HG03354 (cell line): ENCODE data around the gene TMEM50A.
"Not testable (repeated sequence)": the region's sequence is repeated elsewhere in the genome, so short reads cannot be mapped to it uniquely, and the experiment has no call there.

ENCODE experiments used
- ATAC-seq: cut with Tn5 transposase; IDR thresholded peaks from one replicate; pipeline ENCODE4 v1.9.1; 2021; ENCODE audit warnings: mild to moderate bottlenecking; ENCODE audit not compliant: unreplicated experiment, poor library complexity, severe bottlenecking

Gene TMEM50A

DNA sequence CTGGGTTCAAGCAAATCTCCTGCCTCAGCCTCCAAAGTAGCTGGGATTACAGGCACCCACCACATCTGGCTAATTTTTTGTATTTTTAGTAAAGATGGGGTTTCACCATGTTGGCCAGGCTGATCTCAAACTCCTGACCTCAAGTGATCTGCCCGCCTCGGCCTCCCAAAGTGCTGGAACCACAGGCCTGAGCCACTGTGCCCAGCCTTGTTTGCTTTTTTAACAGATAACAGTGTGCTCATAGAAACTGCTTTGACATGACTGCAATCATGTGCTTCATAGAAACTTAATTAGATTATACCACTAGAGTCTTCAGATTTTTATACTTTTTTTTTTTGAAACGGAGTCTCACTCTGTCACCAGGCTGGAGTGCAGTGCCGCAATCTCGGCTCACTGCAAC, 8.8 kb upstream of the TMEM50A start:
- not testable (repeated sequence) for ATAC-seq

DNA sequence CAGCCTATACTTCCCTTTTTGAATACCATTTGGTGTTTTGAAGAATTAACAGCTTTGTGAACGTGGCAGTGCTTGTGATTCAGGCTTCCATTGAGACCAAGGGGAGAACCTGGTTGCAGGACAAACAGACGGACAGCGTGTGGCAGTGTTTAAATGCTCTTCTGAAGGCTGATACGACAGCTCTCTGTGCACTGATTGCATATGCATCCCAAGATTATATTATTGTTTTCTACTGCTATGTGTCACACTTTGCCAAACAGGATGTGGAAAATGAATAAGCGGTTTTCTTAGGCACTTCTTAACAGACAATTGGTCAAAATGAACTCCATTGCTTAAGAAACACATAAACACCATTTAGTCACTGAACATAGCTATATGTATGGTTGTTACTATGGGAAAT, 8.2 kb upstream of the TMEM50A start:
- not testable (repeated sequence) for ATAC-seq

DNA sequence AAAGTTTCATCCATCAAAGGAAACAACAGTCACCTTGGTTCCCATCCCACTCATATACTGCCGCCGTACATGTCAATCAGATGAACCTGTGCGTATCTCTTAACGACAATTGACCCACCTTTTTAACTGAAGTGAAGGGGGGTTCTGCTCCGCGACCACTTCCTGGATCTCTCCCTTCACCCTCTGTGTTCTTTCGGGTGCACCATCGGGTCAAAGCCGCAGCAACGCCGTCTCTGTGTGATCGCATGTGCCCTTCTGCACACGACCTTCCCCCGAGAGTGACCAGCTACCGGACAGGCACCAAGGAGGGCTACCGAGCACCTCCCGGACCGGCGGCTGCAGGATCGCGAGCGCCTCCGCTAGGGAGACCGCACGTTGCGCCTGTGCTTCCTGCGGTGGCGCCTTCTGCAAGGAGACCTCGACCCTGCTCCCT, 1.2 kb upstream of the TMEM50A start:
- ATAC-seq: not testable (repeated sequence)

DNA sequence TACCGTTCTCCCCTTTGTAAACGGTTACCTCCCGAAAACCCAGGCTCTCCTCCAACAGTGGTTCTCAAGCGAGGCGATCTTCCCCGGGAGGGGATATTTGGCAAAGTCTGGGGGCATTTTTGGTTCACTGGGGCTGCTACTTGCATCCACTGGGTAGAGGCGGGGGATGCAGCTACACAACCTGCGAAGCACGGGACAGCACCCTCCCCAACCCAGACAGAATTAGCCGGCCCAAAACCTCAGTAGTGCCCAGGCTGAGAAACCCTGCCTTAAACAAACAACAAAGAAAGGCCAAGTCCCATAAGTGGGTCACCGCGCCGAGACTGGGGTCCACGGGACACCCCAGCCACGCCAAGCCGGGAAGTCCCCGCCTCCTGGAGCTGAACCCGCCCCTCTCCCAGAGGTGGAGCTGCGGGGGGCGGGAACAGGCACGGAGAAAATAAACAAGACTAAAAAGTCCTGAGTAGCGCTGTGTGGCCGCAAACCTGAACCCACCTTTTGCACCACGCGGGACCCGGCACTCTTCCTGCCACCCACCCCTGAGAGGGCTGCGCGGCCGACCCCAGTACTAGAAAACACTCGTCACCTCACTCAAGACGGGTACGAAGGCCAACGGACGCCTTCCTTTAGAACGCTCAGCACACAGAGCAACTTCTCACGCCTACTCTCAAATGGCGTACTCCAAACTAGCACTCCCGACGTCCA, 499 bp upstream of the TMEM50A start:
- ATAC-seq: peak; percentile 42

DNA sequence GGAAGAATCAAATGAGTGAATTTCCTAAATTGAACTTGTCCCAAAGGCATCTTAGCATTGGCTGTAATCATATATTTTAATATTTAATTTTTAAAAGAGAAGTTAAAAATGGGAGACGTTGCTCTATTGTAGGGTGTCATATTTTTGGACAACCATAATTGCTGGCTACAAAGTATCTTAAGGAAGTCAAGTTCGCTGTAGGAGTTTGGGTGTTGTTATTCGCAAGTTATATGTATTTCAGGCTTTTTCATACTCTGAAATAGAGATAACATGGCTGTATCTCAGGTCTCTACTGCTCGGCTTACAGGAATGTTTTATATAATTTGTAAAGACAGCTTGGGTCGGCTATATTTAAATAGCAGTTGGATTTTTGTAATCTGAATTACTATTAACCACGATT, 852 bp downstream of the TMEM50A start:
- ATAC-seq: no peak

DNA sequence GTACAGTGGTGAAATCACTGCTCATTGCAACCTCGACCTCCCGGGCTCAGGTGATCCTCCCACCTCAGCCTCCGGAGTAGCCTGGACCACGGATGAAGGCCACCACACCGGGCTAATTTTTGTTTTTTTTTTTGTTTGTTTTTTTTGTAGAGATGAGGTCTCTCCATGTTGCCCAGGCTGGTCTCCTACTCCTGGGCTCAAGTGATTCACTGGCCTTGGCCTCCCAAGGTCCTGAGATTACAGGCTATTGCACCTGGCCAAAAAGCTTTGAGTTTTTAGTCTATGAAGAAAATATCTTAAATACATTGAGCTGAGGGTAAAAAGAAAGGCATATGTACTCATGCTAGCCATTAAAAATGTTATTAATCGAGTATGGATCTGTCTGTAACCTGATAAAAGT, 3.6 kb downstream of the TMEM50A start:
- no peak for ATAC-seq

DNA sequence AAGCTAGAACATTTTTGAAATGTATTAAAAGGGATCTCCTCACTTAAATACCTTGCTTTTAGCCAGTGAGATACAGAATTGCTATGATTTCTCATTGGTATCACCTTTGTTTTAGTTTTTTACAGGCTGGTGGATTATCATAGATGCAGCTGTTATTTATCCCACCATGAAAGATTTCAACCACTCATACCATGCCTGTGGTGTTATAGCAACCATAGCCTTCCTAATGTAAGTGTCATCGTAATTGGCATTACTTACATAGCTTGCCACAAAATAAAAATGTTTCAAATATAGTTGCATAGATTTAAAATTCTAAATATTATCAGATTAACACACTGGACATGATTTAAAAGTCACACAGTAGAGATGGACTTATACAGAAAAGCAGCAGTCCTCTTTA, 4.7 kb downstream of the TMEM50A start:
- no peak for ATAC-seq

DNA sequence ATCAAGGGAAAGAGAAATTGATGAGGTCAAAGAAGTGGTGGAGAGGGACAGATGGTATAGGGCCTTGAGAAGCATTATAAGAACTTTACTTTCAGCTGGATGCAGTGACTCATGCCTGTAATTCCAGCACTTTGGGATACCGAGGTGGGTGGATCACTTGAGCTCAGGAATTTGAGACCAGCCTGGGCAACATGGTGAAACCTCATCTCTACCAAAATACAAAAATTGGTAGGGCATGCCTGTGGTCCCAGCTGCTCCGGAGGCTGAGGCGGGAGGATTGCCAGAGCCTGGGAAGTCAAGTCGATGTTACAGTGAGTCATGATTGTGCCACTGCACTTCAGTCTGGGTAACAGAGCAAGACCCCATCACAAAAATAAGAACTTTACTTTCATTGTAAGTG, 5.7 kb downstream of the TMEM50A start:
- ATAC-seq: no peak

DNA sequence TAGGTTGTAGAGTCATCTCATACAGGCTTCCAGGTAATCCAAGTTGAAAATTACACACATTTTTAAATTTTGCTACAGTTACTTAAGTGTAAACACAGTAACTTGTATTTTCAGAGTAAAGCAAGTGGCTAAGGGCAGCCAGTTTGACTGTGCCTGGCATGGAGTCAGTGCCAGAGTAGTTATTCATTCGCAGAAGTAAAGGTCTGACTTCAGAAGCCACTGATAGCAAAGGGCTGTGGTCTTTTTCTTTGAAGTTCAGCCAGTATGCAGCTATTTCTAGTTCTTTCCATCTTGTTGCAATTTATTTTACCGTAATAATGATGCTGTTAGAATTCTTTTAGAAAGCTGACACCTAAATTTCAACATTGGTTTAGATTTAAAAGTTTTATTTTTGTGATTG, 9.4 kb downstream of the TMEM50A start:
- no peak for ATAC-seq

DNA sequence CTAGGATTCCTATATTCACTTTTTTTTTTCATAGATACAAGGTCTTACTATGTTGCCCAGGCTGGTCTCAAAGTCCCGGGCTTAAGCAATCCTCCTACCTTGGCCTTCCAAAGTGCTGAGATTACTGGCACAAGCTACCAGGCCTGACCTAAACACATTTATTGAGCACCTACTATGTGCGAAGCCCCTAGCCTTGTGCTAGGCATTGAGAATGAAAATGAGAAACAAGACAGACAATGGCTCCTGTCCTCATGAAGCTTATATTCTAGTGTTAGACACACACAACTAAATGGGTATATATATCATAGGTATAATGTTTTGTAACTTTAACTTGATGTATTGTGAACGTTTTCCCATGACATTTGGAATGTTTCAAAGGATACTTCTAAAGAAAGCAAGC, 11.5 kb downstream of the TMEM50A start:
- no peak for ATAC-seq

DNA sequence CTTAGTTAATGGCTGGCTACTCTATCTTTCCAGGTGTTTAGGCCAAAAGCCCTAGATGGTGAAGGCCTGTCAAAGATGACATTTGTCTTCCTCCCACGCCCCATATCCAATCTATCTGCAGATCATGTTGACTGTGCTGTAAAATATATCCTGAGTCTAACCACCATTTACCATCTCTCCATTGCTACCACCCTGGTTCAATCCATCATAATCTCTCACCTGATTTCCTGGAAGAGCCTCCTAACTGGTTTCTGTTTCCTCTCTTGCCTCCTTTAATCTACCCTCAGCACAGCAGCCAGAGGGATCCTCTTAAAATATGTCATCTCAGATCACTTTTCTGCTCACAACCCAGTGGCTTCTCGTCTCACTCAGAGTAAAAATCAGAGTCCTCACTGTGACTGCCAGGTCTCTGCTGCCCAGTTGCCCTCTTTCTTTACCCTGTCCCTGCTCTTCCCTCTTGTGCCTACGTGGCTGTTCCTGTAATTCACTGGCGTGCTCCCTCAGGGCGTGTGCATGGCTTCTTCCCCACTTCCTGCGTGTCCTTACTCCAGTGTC, 17.8 kb downstream of the TMEM50A start:
- no peak for ATAC-seq

DNA sequence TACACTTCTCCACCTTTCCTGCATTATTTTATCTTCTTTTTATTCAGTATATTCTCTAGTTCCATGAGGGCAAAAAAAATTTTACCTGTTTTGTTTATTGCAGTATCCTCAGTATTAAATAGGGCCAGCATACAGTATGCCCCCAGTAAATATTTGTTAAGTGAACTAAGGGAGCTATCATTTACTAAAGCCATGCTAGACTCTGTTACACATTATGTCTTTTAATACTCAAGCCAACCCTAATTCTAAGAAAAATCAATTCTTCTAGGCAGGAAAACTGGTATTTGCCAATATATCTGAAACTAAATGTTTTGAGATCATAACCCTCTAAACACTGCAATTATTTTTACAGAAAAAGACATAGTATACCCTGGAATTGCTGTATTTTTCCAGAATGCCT, 18.3 kb downstream of the TMEM50A start:
- no peak for ATAC-seq

DNA sequence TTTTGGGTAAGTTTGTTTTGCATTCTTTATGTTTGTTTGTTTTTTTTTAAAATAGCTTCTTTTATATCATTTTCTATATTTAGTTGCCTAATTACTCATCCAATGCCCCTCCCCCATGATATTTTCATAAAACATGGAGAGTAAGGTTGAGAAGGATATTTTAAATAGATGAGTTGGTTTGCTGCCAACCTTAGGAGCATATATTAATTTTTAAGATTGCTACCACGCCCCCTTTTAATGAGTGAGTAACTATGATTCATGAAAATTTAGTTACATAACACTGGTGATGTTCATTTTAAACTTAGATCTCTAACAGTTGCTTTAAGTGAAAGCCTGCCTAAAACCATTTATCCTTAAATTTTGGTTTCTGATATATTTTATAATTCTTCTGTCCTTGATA, 18.7 kb downstream of the TMEM50A start:
- ATAC-seq: no peak

DNA sequence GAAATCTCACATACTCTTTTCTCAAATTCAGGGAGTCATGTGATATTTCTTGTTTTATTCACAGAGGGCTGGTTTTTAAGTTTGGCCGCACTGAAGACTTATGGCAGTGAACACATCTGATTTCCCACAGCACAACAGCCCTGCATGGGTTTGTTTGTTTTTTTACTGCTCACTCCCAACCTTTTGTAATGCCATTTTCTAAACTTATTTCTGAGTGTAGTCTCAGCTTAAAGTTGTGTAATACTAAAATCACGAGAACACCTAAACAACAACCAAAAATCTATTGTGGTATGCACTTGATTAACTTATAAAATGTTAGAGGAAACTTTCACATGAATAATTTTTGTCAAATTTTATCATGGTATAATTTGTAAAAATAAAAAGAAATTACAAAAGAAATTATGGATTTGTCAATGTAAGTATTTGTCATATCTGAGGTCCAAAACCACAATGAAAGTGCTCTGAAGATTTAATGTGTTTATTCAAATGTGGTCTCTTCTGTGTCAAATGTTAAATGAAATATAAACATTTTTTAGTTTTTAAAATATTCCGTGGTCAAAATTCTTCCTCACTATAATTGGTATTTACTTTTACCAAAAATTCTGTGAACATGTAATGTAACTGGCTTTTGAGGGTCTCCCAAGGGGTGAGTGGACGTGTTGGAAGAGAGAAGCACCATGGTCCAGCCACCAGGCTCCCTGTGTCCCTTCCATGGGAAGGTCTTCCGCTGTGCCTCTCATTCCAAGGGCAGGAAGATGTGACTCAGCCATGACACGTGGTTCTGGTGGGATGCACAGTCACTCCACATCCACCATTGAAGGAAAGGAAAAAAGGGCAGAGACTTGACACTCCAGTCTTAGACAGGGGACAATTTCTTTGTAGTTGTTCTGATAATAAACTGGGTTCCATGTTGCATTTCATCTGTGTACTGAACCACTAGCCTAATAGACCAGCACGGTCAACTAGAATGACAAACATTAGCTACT, 22.8 kb downstream of the TMEM50A start:
- no peak for ATAC-seq

DNA sequence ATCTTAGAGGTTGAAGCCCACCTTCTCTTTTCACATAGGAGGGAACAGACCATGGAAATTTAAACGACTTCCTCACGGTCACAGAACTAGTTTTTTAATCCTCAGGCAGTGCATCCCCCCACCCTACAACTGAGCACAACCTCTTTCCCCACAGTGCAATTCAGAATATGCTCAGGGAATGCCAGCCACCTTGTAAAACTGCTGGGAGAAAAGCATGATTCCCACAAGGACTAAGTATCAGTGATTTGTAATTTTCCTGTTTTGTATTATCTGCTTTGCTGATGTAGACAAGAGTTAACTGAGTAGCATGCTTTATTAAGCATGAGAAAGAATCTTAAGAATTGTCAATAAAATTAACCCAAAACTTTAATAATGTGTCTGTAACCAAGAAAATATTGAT, 23.8 kb downstream of the TMEM50A start:
- no peak for ATAC-seq

DNA sequence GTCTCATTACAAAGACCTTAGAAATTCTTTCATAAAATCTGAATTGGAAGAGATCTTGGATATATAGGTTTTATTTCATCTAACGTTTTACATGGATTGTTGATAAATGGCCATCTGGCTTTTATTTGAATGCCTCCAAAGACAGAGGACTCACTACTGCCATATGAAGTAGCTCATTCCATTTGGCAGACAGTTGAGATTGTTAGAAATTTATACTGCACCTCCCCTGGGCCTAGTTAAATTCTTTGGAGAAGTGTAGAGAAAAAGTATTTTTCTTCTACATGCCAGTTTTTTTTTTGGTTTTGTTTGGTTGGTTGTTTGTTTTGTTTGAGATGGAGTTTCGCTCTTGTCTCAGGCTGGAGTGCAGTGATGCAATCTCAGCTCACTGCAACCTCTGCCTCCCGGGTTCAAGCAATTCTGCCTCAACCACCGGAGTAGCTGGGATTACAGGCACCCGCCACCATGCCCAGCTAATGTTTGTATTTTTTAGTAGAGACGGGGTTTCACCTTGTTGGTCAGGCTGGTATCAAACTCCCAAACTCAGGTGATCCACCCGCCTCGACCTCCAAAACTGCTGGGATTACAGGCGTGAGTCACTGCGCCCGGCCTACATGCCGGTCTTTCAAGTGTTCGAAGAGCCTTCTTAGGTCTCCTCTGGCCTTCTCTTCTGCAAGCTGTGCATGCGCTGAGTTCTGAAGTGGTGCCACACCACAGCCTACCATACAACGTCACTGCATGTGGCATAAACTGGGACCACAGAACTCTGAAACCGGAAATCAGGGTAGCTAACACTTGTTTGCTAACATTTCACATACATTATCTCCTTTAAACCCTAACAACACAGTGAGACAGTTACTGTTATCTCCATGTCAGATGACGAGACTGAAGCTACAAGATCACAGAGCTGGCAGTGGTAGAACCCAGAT, 24.8 kb downstream of the TMEM50A start:
- ATAC-seq: not testable (repeated sequence)

DNA sequence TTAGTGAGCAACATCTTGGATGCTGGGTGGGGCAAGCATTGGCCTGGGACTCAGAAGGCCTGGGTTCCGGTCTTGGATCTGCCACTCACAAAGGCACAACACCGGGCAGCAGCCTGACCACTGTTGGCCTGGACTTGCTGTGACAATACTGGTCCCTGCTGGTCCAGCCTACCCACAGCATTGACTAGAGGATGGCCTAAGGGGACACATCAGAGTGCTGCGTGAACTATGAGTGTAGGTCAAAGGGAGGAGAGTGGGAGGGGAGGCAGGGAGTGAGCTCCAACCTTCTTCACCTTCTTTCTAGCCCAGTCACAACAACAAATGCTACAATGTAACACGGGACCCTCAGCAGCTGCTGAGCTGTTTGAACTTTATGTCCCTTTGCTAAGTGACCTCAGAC, 31.1 kb downstream of the TMEM50A start:
- no peak for ATAC-seq

DNA sequence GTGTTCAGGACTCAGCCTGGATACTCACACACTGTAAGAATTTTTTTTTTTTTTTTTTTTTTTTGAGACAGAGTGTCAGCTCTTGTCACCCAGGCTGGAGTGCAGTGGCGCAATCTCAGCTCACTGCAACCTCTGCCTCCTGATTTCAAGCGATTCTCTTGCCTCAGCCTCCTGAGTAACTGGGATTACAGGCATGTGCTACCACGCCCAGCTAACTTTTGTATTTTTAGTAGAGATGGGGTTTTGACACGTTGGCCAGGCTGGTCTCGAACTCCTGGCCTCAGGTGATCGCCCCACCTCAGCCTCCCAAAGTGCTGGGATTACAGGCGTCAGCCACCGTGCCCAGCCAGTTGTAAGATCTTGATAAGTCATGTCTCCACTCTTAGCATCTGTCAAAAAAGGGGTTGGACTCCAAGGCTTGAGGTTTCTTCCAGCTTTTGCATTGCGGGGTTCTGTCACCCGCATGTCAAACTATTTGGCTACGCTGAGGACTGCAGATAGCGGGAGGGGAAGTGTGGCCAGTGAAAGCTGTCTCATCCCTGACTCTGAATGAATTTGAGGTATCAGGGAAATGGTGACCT, 31.6 kb downstream of the TMEM50A start:
- not testable (repeated sequence) for ATAC-seq

DNA sequence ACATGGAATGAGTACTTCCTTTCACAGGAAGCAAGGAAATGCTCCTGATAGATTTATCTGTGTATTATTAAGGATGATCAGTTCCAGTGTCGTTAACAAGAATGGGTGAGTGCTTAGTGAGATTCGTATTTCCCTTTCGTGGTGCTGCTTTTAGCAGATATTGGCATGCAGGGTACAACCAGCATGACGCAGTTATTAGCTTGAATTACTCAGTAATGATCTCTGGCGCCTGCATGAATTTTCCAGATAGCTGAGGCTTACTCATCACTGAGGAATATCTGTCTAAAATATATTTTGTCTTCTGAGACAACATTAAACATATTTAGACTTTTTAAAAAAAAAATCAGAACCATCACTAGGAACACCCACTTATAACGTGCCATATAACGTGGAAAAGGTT, 33.6 kb downstream of the TMEM50A start:
- ATAC-seq: not testable (repeated sequence)
